ENCODE data around the gene FAM181B. TPM values are rescaled to one million over a fixed set of nuclear protein-coding genes. Genes with fewer than 3 reads are reported as not detected.

Gene FAM181B
- total and polyA plus RNA-seq, 3 donors from 2014 or later = 0.45 to 1.2 (median 1.1) TPM

DNA sequence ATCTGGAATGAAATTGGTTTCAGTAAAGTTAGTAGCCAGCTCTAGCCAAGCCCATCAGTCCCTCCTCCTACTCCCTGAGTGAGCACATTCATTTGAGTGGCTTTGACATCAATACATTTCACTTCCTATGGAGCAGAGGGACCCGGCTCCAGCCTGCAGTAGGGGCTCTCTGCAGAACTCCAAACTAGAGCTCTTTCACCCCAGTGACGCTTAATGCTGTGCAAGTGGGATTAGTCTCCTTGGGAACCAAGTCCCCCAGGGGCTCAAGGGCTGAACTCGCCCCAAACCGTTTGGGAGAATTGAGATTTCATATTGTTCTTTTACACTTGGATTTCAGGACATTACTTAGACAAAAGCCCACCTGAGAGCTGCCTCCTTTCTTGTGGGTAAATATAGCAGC is 4.4 kb upstream of the FAM181B start:
- no peak for DNase-seq
- intact Hi-C loops (cut with DNase I; ENCODE audit: low total_unique reads) = no loop called here

DNA sequence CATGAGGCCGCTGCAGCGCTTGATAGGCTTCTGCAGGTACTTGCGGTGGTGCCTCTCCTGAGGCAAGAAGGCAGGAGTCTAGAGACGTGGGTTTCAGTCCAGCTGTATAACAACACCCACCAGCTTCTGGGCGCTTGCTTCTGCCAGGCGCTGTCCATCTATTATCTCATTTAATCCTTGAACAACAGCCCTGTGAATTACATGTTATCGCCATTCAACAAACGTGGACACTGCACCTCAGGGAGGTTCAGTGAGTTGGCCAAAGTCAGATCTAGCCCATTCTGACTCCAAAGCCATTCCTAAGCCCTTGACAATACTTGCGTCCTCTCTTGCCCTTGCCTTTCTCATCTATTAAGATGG is 436 bp upstream of the FAM181B start:
- H3K9me3 ChIP-seq = no peaks in the 10 kb centered on the region
- intact Hi-C loops (cut with DNase I; ENCODE audit: low total_unique reads) = no loop called here
- no peaks in the 10 kb centered on the region for H3K27me3 ChIP-seq
- no peaks in the 10 kb centered on the region for H3K36me3 ChIP-seq (ENCODE audit: low read depth, missing control alignments)
- peak overlapping the region in 1 of 2 donors; percentile 36 for H3K27ac ChIP-seq
- 25% methylated on average over 9 of the region's 9 CpGs for whole genome bisulfite sequencing, 2 donors
- H3K4me3 ChIP-seq = peak overlapping the region; percentile 52 to 59
- no peak for DNase-seq
- no peaks in the 10 kb centered on the region for H3K4me1 ChIP-seq
- TF ChIP-seq CTCF (IDR thresholded peaks at IDR 0.05) (no peak), POLR2A (IDR thresholded peaks at IDR 0.05) (no peak)

More for the DNA sequence above, 4.4 kb upstream of the FAM181B start:
- no peaks in the 10 kb centered on the region for H3K4me1 ChIP-seq
- TF ChIP-seq POLR2A (IDR thresholded peaks at IDR 0.05) (no peak), CTCF (IDR thresholded peaks at IDR 0.05) (no peak)
- WGBS, 2 donors = 69 to 86% methylated on average over 4 of the region's 4 CpGs
- H3K36me3 ChIP-seq (ENCODE audit: low read depth, missing control alignments) = no peaks in the 10 kb centered on the region
- no peak overlapping the region for H3K4me3 ChIP-seq
- no peaks in the 10 kb centered on the region for H3K9me3 ChIP-seq
- H3K27me3 ChIP-seq = no peaks in the 10 kb centered on the region
- no peak overlapping the region for H3K27ac ChIP-seq

DNA sequence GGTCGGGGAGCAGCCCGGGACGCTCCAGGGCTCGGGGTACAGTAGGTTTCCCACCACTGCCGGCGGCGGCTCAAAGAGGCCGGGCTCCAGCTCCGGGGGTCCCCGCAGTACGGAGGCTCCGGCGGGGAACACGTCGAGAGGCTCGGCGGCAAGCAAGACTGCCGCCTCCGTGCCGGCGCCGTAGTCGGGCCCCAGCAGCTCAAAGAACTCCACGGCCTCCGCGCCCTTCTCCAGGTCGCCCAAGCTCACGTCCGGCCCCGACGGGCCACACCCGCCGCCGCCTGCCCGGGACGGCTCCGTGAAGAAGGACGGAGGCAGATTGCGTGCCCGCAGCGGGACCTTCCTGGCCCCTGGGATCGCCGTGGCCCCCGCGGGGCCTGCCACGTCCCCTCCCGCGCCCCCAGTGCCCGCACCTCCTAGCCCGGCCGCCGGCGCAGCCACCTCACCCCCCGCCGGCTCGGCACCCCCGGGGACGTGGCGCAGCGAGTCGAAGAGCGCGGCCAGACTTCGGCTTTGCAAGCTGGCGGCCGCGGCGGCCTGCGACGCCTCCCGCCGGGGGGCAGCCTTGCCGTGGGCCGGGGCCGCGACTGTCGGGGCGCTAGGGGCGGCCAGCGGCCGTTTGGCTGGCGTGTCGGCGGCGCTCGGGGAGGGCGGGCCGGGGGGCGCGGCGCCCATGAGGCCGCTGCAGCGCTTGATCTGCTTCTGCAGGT is 775 bp downstream of the FAM181B start:
- H3K9me3 ChIP-seq = no peaks in the 10 kb centered on the region
- DNase-seq = no peak
- intact Hi-C loops (cut with DNase I; ENCODE audit: low total_unique reads) = no loop called here
- TF ChIP-seq CTCF (IDR thresholded peaks at IDR 0.05) (no peak), POLR2A (IDR thresholded peaks at IDR 0.05) (no peak)
- no peaks in the 10 kb centered on the region for H3K27me3 ChIP-seq
- no peaks in the 10 kb centered on the region for H3K36me3 ChIP-seq (ENCODE audit: low read depth, missing control alignments)
- WGBS, 2 donors = 3% methylated on average over 46 of the region's 93 CpGs; no CpG with 5 or more reads in 1 of the 2 donors
- H3K27ac ChIP-seq = no peak overlapping the region
- H3K4me3 ChIP-seq = peak overlapping the region; percentile 52 to 59
- no peaks in the 10 kb centered on the region for H3K4me1 ChIP-seq

DNA sequence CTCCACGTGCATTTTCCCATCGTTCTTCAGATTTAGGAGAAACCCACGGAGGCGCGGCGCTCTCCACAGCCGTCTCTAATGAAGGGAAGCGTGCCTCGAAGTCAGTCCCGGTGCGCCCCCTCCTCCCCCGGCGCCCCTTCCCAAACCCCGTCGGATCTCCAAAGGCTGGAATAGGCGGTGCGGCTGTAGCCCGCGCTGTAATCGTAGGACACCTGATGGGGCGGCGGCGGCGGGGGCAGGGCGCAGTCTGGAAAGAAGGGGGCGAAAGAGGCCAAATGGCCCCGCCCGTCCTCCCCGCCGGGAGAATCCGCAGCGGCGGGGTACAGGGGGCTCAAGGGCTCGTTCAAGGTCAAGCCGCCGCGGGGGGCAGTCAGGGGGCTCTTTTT is 1.3 kb downstream of the FAM181B start:
- Histone ChIP-seq H3K4me1 (no peaks in the 10 kb centered on the region), H3K4me3 (peak overlapping the region; percentile 52 to 59), H3K9me3 (no peaks in the 10 kb centered on the region), H3K27ac (no peak overlapping the region), H3K36me3 (ENCODE audit: low read depth, missing control alignments) (no peaks in the 10 kb centered on the region), H3K27me3 (no peaks in the 10 kb centered on the region)
- 9 to 18% methylated on average over 8 to 33 of the region's 37 CpGs for WGBS, 2 donors
- intact Hi-C loops (cut with DNase I; ENCODE audit: low total_unique reads) = no loop called here
- DNase-seq = no peak
- TF ChIP-seq CTCF (IDR thresholded peaks at IDR 0.05) (no peak), POLR2A (IDR thresholded peaks at IDR 0.05) (no peak)

- TF ChIP-seq CTCF (IDR thresholded peaks at IDR 0.05) (no peak), POLR2A (IDR thresholded peaks at IDR 0.05) (no peak)
- Histone ChIP-seq H3K36me3 (ENCODE audit: low read depth, missing control alignments) (no peaks in the 10 kb centered on the region), H3K9me3 (no peaks in the 10 kb centered on the region), H3K27ac (no peak overlapping the region), H3K4me3 (no peak overlapping the region), H3K27me3 (no peaks in the 10 kb centered on the region), H3K4me1 (no peaks in the 10 kb centered on the region)
- 47 to 59% methylated on average over 11 of the region's 11 CpGs for WGBS, 2 donors
- intact Hi-C loops (cut with DNase I; ENCODE audit: low total_unique reads) = no loop called here
- no peak for DNase-seq
Measured at GRCh38 chr11:82731691-82732277, 1.9 kb downstream of the FAM181B start.
